Hypothalamus (tissue), 51 donors: Measurements from ENCODE around the gene POLE3.
A peak's percentile ranks its signal among the peaks of the same experiment; 100 is the strongest.
"Not testable (repeated sequence)": the region's sequence is repeated elsewhere in the genome, so short reads cannot be mapped to it uniquely, and the experiment has no call there.

Experiments
- DNase-seq, 51 donors: peaks; one replicate each; lab custom pipeline; 2025; lab: John Stamatoyannopoulos, UW

The POLE3 gene

GRCh38 chr9:113379094-113379828 lies 31.2 kb downstream of the POLE3 start:
- DNase-seq, result not testable (repeated sequence)

GRCh38 chr9:113376634-113377567 lies 33.6 kb downstream of the POLE3 start, which contains the start of gene HDHD3:
Gene HDHD3, minus strand, starts transcription at chr9:113376986. Its CDS starts 2,632 bp downstream, at chr9:113374354.
- DNase-seq, result peak in 46 of 51 donors; percentile 13 to 82 (median 59)

DNA sequence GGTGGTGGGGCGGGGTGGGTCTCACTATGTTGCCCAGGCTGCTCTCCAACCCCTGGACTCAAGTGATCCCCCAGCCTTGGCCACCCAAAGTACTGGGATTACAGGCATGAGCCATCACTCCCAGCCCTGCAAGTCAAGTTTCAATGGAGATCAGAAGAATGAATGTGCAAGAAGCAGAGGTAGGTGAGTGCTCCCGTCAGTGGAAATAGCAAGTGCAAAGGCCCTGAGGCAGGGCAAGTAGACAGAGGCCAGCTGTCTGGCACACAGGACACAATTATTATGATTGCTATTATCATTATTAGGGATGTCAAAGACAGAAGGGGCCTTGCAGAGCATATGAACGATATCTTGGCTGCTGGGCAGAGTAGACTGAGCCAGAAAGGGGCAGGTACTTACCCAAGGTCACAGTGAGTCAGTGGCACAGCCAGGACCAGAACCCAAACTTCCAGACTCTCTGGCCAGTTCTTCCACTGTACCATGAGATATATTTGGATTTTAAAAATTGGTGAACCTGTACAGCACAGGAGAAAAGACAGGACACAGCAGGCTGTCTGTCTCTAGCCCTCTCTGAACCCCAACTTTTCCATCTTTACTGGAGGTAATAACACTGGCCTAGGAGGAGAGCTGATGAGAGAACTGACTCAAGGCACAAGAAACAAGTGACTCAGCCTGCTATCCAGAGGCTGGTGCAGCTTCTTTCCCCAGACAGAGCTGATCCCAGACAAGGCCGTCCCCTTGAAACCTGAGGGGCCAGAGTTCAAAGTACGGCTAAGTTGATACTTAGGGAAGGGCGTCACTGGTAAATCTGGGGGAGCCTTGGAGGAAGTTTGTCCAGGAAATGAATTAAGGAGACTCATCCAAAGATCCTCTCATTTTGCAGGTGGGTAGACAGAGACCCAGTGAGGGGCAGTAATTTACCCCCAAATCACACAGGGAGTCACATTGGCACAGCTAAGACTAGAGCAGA lies 35.1 kb downstream of the POLE3 start:
- DNase-seq, result no peak

GRCh38 chr9:113373676-113374392 lies 36.6 kb downstream of the POLE3 start:
- DNase-seq, result no peak

GRCh38 chr9:113373256-113373655 lies 37.2 kb downstream of the POLE3 start:
- DNase-seq, result no peak

DNA sequence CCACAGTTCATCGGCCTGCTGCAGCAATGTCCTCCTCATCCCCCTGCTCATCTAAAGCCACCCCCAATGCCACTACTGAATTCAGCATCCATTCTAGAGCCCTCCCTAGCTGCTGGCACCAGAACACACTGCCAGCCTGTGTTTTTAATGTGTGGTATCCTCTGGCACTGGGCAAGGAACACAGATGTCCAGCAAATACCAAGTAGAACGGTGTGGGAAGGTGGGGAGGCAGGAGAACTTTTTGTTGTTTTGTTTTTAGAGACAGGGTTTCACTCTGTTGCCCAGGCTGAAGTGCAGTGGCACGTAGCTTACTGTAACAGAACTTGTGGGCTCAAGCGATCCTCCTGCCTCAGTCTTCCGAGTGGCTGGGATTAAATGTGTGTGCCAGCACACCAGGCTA lies 38.4 kb downstream of the POLE3 start:
- no peak for DNase-seq

- no peak for DNase-seq
Measured at GRCh38 chr9:113370806-113371325, 39.6 kb downstream of the POLE3 start.

- no peak for DNase-seq
Measured at GRCh38 chr9:113369855-113370140, 40.7 kb downstream of the POLE3 start.

DNA sequence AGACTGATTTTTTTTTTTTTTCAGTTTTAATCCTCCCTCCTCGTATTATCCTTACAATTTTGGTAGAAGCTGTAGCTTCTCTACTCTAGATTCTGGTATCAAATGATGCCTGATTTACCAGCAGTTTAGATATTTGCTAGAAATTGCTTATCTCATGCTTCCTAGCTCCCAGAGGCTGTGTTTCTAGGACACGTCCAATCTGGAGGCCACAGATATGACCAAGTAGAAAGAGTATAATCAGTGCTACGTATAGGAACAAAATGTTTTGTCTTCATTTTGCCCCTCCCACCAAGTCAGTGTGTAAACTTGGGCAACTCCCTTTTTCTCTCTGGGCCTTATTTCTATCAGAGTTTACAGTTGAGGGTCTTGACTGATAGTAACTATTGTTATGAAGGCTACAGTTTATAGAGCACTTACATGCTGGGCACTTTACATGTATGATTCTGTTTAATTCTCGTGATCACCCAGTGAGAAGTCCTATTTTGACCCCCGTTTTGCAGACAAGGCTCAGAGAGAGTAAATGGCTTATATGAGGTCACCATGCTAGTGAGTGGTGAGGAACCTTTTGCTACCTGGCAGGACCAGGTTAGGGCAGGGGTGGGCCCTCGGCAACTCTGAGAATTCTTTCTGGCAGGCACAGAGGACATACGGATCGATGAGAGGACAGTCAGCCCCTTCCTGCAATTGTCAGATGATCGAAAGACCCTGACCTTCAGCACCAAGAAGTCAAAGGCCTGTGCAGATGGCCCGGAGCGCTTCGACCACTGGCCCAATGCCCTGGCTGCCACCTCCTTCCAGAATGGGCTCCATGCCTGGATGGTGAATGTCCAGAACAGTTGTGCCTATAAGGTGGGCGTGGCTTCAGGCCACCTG lies 41.3 kb downstream of the POLE3 start:
- DNase-seq, result no peak

- DNase-seq, result no peak
Measured at GRCh38 chr9:113368348-113368981, 42.0 kb downstream of the POLE3 start.

DNA sequence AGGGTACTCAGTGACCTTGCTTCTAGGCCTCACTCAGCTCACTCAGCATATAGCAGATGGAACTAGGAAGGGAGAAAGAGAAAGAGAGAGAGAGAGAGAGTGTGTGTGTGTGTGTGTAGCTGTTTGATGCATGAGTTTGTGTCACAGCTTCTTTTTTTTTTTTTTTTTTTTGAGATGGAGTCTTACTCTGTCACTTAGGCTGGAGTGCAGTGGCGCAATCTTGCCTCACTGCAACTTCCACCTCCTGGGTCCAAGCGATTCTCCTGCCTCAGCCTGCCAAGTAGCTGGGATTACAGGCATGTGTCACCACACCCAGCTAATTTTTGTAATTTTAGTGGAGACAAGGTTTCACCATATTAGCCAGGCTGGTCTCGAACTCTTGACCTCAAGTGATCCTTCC lies 44.8 kb downstream of the POLE3 start:
- not testable (repeated sequence) for DNase-seq

GRCh38 chr9:113364951-113365350 lies 45.5 kb downstream of the POLE3 start:
- no peak for DNase-seq

GRCh38 chr9:113363336-113363735 lies 47.1 kb downstream of the POLE3 start:
- DNase-seq, result no peak

GRCh38 chr9:113361304-113362018 lies 49.0 kb downstream of the POLE3 start:
- DNase-seq, result peak in 3 of 51 donors; percentile 12 to 69 (median 25)

DNA sequence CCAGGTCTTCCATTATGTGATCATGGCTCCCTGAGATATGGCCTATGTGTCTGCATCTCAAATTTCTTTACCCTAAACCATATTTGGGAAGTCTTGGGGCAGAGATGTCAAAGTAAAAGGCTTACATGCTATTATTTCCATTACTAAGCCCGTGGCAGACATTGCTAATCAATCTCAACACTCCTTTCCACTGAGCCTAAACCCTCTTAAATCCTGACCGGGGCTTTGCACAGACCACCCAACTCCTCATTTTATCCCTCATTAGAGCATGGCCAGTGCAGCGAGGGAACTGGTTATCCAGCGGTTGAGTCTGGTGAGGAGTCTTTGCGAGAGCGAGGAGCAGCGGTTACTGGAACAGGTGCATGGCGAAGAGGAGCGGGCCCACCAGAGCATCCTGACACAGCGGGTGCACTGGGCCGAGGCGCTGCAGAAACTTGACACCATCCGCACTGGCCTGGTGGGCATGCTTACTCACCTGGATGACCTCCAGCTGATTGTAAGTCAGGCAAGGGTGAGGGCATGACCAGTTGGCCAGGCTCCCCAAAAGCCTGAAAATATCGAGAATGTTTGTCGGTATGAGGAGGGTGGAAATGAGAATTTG lies 50.1 kb downstream of the POLE3 start:
- no peak for DNase-seq

DNA sequence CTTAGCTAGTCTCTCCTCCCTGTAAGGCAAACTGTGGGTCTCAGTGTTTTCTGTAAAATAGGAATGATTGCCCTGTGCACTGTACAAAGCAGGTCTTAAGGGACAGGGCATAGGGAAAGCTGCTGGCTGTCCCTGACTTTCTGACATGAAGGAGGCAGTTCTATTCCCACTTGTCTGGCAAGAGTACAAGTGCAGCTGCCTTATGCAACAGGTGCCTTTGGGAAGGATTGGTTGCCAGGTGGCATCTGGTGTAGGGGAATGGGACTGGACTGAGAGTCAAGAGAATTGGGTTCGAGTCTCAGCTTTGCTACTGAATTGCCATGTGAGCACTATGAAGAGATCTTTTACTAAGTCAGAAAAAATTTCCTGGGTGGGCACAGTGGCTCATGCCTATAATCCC lies 51.1 kb downstream of the POLE3 start:
- no peak for DNase-seq
